Superior temporal gyrus (tissue), 1 donor: ENCODE results near the gene LRRC52.
"Not testable (repeated sequence)": the region's sequence is repeated elsewhere in the genome, so short reads cannot be mapped to it uniquely, and the experiment has no call there.

Experiments
- DNase-seq: peaks from one replicate; pipeline ENCODE4 v3.0.0-alpha.2; 2016; ENCODE audit errors: extremely low spot score

LRRC52 gene

DNA sequence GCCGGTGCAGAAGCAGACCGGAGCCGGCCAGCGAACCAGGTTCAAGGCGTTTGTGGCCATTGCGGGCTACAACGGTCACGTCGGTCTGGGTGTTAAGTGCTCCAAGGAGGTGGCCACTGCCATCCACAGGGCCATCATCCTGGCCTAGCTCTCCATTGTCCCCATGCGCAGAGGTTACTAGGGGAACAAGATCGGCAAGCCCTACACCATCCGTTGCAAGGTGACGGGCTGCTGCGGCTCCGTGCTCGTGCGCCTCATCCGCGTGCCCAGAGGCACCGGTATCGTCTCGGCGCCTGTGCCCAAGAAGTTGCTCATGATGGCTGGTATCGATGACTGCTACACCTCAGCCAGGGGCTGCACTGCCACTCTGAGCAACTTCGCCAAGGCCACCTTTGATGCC lies 38.1 kb downstream of the LRRC52 start:
- DNase-seq = no peak

DNA sequence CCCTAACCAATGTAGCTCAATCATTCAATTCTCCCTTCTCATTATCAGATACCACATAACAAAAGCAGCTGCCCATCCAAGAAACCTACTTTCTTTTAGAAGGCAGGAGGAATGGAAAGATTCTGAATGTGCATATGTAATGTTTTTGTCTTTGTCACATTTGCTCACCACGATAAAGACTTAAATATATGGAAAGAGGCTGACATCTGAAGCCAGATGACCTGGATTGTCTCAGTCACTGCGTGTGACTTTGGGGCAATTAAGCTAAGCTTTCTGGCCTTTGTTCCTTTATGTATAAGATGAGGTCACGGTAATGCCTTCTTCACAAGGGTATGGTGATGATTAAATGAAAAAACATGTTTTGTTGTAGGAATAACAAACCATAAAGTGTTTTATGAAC lies 42.6 kb downstream of the LRRC52 start:
- no peak for DNase-seq

DNA sequence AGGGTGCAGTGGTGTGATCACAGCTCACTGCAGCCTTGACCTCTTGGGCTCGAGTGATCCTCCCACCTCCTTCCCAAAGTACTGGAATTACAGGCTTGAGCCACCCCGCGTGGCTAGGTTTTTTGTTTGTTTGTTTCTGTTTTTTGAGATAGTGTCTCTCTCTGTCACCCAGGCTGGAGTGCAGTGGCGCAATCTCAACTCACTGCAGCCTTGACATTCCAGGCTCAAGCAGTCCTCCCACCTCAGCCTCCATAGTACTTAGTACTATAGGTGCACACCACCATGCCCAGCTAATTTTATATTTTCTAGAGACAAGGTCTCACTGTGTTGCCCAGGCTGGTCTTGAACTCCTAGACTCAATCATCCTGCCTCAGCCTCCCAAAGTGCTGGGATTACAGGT lies 47.6 kb downstream of the LRRC52 start:
- not testable (repeated sequence) for DNase-seq

DNA sequence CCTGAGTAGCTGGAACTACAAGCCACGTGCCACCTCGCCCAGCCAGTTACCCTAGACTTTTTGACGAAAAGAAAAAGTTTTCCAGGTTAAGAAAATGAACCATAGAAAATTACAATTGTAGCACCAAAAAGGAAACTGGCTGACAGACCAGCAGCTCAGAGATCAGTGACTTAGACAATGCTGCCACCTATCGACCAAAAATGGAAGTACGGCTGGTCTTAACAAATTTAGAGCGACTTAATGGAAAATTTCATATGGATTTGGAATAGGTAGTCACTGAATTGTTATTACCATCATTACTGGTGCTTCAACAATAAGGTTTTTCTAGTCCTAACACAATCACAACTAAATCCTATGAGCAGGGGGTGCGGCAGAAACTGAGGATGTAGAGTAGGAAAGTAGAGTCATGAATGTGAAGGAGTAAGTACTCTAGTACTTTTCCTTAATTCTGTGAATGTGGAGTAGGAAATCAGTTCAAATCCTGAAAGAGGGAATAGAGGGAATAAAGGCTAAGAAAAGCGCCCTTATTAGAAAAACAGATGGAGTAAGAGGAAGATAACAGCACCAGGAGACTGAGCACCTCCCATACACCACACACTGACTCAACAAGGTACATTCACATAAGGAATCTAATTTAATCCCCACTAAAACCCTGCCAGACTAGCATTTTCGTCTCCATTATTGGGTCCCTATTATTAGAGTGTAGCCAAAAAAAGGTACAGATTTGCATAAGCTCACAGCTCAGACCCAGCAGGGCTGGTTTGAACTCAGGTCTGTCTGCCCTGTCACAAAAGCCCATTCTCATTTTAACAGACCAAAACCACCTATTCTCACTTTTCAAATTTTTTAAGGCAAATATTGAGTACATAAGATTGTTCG lies 49.4 kb downstream of the LRRC52 start:
- DNase-seq = peak; percentile 96

DNA sequence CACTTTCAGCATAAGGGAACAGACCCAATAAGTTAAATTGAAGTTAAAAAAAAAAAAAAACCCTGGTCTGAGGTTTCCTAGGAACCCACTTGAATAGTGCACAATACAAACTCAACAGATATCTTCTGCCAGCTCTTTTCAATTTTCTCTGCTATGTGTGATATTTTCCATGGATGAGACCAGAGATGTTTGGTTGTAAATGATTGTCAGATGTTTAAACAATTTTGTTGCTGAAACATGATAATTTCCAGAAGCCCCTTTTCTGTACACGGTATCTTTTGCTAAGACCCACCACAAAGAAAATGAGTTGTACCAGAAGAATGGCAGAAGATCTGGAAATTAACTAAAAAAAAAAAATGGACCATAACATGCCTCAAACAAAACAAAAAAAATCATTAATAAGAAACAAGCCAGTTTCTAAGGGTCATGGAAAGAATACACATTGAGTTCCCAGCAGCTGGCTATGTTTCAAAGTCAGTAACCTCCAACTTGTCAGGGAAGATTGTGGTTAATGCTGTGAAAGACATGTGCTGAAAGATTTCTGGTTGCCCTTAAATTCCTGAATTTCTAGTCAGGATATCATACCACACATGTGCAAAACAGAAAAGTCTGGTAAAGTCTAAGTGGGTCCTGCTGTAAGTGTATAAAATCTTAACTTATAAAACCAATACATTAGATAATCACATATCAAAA lies 51.6 kb downstream of the LRRC52 start:
- no peak for DNase-seq

DNA sequence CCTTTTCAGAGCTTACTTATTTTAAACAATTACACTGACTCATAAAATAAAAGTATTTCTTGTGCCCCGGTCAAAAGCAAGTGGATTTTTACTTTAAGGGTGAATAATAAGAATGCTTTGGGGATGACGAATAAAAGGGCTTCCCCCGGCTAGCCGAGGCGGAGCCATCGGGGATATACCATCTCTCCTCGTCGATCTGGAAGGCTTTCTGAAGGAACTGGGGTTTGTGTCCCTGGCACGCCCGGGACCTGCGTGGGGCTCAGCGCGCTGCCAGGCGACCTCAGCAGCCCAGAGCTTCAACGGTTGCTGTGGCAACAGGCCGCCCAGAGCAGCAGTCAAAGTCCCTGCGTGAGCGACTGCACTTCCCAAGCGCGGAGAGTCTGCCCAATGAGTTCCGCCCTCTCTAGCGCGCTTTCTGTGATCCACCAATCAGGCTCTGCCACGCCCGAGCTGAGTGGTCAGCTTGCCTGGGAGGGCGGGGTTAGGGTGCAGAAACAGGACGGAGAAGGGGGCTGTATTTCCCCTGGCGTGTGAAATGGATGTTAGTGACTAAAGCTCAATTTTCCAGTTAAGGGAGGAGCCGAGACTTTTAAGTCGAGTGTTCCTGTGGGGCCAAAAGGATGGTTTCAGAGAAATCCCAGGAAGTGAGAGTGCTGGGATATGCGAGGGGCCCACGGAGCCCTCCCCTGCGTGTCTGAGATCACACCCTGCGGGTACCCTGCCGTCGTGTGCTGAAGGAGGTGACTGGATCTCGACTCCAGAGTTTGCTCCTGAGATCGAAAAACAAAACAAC lies 54.3 kb downstream of the LRRC52 start:
- peak; percentile 97 for DNase-seq

DNA sequence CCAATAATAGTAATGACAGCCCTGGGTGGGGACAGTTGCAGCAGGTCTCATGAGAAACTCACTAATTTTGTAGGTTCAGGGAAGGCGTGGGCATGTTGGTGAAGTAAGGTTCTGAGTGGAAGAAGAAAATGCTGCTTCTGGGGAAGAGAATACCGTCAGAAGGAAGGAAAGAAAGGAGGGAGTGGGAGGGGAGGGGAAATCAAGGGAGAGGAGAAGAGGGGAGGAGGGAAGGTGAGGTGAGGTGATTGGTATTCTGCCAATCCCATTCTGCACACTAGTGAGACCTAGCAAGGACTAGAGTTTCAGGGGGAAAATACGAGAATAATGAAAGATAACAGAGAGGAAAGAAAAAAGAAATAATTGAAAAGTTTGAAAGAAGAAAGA lies 54.9 kb downstream of the LRRC52 start:
- DNase-seq = no peak

DNA sequence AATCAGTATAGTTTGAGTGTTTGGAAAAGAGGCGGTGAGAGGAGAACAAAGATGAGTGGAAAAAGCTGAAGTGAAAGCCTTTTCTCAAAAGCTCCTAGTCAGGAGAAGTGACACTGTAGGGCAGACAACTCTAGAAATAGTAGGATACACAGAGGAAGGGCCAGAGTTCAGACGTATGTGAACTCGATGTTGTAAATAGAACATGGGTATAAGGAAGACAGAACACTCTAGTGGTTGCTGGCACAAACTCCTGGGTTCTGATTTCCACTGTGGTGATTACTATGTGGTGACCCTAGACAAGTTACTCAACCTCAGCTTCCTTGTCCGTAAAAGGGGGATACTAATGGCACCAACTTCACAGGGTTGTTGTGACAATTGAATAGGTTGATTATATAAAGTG lies 57.0 kb downstream of the LRRC52 start:
- DNase-seq = no peak

DNA sequence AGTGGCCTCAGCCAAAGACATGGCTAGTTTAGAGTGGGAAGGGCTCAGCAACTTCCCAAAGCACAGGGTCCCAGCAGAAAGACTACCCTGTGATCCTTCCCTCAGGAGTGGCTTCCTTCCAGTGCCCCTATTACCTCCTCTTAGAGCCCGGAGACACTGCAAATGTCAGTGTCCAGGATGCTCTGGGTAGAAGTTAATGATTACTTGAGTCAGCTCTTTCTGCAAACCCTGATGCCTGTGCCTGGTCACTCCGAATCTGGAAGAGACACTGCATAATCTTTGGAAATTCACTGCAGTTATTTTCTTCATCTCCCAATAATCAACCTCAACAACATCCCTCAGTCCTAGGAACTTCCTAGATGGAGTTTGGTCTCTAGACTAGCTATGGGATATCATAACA lies 60.0 kb downstream of the LRRC52 start:
- DNase-seq = no peak

DNA sequence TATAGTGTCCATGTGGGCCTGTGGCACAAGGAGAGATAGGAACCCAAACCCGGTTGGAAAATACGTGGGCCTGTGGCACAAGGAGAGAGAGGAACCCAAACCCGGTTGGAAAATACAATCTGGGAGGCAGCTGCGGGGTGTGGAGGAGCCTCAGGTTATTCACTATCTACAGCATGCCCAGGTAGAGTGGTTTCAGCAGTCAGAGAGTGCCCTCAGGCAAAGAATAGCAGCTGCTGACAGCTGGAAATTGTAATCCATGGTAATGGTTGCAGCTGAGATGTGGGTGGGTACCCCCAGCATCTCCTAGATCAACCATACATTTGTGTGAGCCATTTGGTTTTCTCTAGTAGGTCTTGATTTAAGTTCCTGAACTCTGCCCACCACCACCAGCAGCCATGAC lies 61.4 kb downstream of the LRRC52 start:
- no peak for DNase-seq

DNA sequence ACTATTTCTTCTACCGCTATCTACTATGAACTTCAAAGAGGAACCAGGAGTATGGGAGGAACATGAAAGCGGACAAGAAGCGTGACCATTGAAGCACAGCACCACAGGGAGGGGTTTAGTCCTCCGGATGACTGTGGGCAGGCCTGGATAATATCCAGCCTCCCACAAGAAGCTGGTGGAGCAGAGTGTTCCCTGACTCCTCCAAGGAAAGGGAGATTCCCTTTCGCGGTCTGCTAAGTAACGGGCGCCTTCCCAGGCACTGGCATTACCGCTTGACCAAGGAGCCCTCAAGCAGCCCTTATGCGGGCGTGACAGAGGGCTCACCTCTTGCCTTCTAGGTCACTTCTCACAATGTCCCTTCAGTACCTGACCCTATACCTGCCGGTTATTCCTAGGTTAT lies 62.9 kb downstream of the LRRC52 start:
- DNase-seq = not testable (repeated sequence)

DNA sequence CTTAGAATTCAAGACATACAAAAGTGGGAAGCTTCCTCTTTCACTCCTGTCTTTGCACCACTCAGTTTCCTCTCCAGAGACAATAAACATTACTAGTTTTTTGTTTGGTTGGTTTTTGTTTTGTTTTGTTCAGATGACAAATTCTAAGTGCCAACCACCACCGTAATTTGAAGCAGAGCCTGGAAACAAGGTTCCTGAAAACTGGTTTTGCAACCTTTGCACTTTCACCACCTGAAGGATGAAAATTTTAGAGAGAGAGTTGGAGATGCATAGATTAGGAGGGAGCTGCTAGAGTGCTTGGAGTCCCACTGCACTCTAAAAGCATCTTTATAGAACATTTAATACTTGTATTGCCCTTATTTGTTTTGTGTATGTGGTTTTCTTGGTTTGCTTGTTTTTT lies 67.1 kb downstream of the LRRC52 start:
- DNase-seq = no peak

DNA sequence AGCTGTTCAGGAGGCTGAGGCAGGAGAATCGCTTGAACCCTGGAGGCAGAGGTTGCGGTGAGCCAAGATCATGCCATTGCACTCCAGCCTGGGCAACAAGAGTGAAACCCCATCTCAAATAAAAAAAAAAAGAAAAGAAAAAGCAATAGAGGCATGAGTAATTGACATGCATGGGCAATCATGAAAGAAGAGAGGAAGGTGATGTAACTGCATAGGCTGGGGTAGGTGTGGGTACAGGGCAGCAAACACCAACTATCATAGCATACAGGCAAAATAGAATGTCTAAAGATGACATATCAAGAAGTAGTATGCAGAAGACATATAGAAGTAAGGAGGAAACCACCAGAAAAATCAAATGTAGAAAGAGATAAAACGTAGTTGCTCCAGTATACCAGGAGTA lies 68.3 kb downstream of the LRRC52 start:
- no peak for DNase-seq
